ENCODE data around the gene OTOF. TPM values are rescaled to one million over a fixed set of nuclear protein-coding genes. Genes with fewer than 3 reads are reported as not detected.

OTOF gene
- total RNA-seq, 1 experiment from 2014 or later: not detected

DNA sequence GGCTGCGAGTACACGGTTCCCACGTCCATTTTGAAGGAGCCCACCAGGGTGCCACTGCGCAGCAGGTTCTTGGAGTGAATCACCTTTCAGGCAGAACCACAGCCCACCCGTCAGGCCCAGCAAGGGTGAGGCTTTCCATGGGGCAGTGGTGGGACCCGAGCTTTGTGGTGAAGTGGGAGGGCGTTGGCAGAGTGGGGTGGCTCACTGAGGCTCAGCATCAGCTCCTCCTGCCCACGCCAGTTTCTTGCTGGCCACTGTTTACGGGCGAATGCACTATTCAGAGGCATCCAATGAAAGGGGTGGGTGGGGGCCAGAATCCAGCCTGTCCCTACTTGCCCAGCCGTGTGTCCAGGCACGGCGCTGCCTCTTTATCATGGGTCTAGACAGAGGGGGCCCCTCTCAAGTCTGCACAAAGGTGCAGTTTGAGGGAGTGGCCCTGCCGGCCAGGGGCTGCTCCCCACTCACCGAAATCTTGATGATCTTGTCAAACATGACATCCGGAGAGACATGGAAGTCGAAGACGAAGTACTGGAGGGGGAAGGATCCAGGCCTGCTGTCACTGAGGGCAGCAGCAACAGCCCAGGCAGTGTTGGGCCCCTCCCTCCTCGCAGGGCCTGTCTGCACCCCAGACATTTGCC lies 11.4 kb upstream of the OTOF start:
- Histone ChIP-seq H3K27ac (ENCODE audit: low read depth, low read length, poor library complexity, severe bottlenecking) (no peak overlapping the region), H3K27me3 (replicated peaks; ENCODE audit: insufficient read depth, low read depth, low read length, poor library complexity) (no peaks in the 10 kb centered on the region), H3K4me3 (ENCODE audit: low read depth, low read length, poor library complexity, severe bottlenecking) (no peak overlapping the region), H3K9me3 (ENCODE audit: low read depth, low read length, poor library complexity, severe bottlenecking) (no peaks in the 10 kb centered on the region), H3K4me1 (ENCODE audit: insufficient read depth, low read length, poor library complexity, severe bottlenecking) (no peaks in the 10 kb centered on the region), H3K36me3 (ENCODE audit: insufficient read depth, low read length, poor library complexity, severe bottlenecking) (no peaks in the 10 kb centered on the region)
- BruUV-seq (replicated peaks): no TSS peak
- intact Hi-C loops (cut with micrococcal nuclease; ENCODE audit: unreplicated experiment): no loop called here
- DNase-seq (ENCODE audit: low spot score): no peak
- TF ChIP-seq EZH2 (IDR thresholded peaks at IDR 0.05; ENCODE audit: borderline replicate concordance, low read depth, low read length, poor library complexity, severe bottlenecking): no peak
- TF ChIP-seq, protein P1, sequence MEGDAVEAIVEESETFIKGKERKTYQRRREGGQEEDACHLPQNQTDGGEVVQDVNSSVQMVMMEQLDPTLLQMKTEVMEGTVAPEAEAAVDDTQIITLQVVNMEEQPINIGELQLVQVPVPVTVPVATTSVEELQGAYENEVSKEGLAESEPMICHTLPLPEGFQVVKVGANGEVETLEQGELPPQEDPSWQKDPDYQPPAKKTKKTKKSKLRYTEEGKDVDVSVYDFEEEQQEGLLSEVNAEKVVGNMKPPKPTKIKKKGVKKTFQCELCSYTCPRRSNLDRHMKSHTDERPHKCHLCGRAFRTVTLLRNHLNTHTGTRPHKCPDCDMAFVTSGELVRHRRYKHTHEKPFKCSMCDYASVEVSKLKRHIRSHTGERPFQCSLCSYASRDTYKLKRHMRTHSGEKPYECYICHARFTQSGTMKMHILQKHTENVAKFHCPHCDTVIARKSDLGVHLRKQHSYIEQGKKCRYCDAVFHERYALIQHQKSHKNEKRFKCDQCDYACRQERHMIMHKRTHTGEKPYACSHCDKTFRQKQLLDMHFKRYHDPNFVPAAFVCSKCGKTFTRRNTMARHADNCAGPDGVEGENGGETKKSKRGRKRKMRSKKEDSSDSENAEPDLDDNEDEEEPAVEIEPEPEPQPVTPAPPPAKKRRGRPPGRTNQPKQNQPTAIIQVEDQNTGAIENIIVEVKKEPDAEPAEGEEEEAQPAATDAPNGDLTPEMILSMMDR (conservative IDR thresholded peaks at IDR 0.05; ENCODE audit: low read depth, low read length): no peak
- ChIA-PET CTCF (no interaction called here), POLR2A (ENCODE audit: low non-redundant PET) (no interaction called here)

DNA sequence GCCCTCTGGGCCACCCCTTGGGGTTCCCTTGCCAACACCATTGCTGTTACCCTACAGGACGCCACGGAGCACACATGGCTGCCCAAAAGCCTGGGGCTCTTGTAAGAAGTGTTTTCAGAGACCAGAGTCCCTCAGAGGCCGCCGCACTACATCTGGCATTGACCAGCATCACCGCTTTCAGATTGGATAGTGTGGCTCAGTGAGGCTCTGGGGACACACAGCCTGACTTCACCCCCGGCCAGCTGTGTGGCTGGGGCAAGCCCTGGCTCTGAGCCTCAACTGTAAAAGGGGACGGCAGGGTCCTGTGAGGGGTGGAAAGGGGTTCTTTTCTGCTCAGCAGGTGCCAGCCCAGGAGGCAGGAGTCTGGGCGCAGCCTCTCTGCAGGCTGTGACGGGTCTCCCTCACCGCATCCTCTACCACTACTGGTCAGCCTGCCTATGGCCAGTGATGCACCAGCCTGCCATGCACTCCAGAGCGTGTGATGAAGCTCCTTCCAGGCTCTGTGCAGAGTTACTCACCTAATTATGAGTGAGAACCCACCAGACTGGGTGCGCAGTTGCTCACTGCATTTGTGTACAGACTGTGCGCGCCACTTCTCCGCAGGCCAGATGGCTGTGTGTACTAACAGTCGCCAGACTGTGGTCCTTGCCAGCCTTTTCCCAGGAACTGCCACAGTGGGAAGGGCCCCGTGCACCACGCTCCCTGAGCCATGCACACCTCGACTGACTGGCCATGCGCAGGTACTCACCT lies 10.7 kb upstream of the OTOF start:
- intact Hi-C loops (cut with micrococcal nuclease; ENCODE audit: unreplicated experiment): no loop called here
- Histone ChIP-seq H3K27me3 (replicated peaks; ENCODE audit: insufficient read depth, low read depth, low read length, poor library complexity) (no peaks in the 10 kb centered on the region), H3K4me3 (ENCODE audit: low read depth, low read length, poor library complexity, severe bottlenecking) (no peak overlapping the region), H3K27ac (ENCODE audit: low read depth, low read length, poor library complexity, severe bottlenecking) (no peak overlapping the region), H3K9me3 (ENCODE audit: low read depth, low read length, poor library complexity, severe bottlenecking) (no peaks in the 10 kb centered on the region), H3K36me3 (ENCODE audit: insufficient read depth, low read length, poor library complexity, severe bottlenecking) (no peaks in the 10 kb centered on the region), H3K4me1 (ENCODE audit: insufficient read depth, low read length, poor library complexity, severe bottlenecking) (no peaks in the 10 kb centered on the region)
- BruUV-seq (replicated peaks): no TSS peak
- no peak for TF ChIP-seq EZH2 (IDR thresholded peaks at IDR 0.05; ENCODE audit: borderline replicate concordance, low read depth, low read length, poor library complexity, severe bottlenecking)
- TF ChIP-seq, protein P1 (conservative IDR thresholded peaks at IDR 0.05; ENCODE audit: low read depth, low read length): no peak
- ChIA-PET POLR2A (ENCODE audit: low non-redundant PET) (no interaction called here), CTCF (no interaction called here)
- DNase-seq (ENCODE audit: low spot score): no peak

DNA sequence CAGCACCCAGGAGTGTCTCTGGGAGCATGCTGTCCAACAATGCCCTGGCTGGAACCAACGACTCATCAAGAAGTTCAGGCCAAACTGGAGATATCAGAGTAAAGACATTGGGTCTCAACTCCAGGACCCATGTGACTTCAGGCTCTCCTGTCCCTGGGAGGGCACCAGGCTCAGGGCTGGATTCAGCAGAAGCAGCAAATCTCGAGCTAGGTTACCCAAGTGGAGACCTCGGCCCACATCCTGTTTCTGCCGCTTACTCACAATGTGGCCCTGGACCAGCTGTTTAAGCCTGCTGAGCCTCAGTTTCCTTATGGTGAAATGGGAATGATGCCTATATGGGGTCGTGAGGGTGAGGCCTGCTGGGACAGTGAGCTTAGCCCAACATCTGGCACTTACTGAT lies 9.3 kb upstream of the OTOF start:
- POLR2A ChIA-PET (ENCODE audit: low non-redundant PET): no interaction called here
- BruUV-seq (replicated peaks): no TSS peak
- Histone ChIP-seq H3K9me3 (ENCODE audit: low read depth, low read length, poor library complexity, severe bottlenecking) (no peaks in the 10 kb centered on the region), H3K27me3 (replicated peaks; ENCODE audit: insufficient read depth, low read depth, low read length, poor library complexity) (no peaks in the 10 kb centered on the region), H3K36me3 (ENCODE audit: insufficient read depth, low read length, poor library complexity, severe bottlenecking) (no peaks in the 10 kb centered on the region), H3K4me1 (ENCODE audit: insufficient read depth, low read length, poor library complexity, severe bottlenecking) (no peaks in the 10 kb centered on the region), H3K4me3 (ENCODE audit: low read depth, low read length, poor library complexity, severe bottlenecking) (no peak overlapping the region), H3K27ac (ENCODE audit: low read depth, low read length, poor library complexity, severe bottlenecking) (no peak overlapping the region)
- no peak for DNase-seq (ENCODE audit: low spot score)
- TF ChIP-seq EZH2 (IDR thresholded peaks at IDR 0.05; ENCODE audit: borderline replicate concordance, low read depth, low read length, poor library complexity, severe bottlenecking): no peak
- TF ChIP-seq, protein P1 (conservative IDR thresholded peaks at IDR 0.05; ENCODE audit: low read depth, low read length): no peak
- intact Hi-C loops (cut with micrococcal nuclease; ENCODE audit: unreplicated experiment): no loop called here
- CTCF ChIA-PET: no interaction called here

Data from A673 (cell line).